Sigmoid colon (tissue), 7 donors: ENCODE results near the gene SYT13. TPM values are rescaled to one million over a fixed set of nuclear protein-coding genes. Genes with fewer than 3 reads are reported as not detected.

ENCODE experiments used
- DNase-seq: peaks from one replicate; pipeline ENCODE4 v3.0.0-alpha.2; 2019
- H3K27ac ChIP-seq, 4 donors: fragments of 200-600 bp; sonication (generic); one replicate each; pipeline ENCODE4 v1.5.1; 2016 to 2019; ENCODE audit warnings: mild to moderate bottlenecking in 1 of 4
- H3K27me3 ChIP-seq, 3 donors: fragments of 200-600 bp; sonication (generic); one replicate each; pipeline ENCODE4 v1.5.1; 2019; ENCODE audit warnings: mild to moderate bottlenecking in 1 of 3
- H3K36me3 ChIP-seq, 4 donors: fragments of 200-600 bp; sonication (generic); one replicate each; pipeline ENCODE4 v1.5.1; 2016 to 2019
- H3K4me1 ChIP-seq, 4 donors: fragments of 200-600 bp; sonication (generic); one replicate each; pipeline ENCODE4 v1.5.1; 2017 to 2019
- H3K4me3 ChIP-seq, 4 donors: fragments of 200-600 bp; sonication (generic); one replicate each; pipeline ENCODE4 v1.5.1; 2017 to 2019; ENCODE audit warnings: mild to moderate bottlenecking in 2 of 4, moderate library complexity in 1 of 4
- H3K9me3 ChIP-seq, 4 donors: fragments of 200-600 bp in 3 of 4; sonication (generic) in 3 of 4; one replicate each; pipeline versions ENCODE4 v1.5.1 to v1.6.1; 2013 to 2019
- CTCF ChIP-seq, 4 experiments: fragments of 450-650 bp in 3 of 4; fragments of 200-600 bp in 1 of 4; IDR thresholded peaks; one replicate each; pipeline ENCODE4 v1.5.1; 2016 to 2019; ENCODE audit warnings: antibody characterized with exemption in 4 of 4, mild to moderate bottlenecking in 3 of 4, moderate library complexity in 2 of 4
- EP300 ChIP-seq, 4 donors: sonication (generic); formaldehyde crosslinking; IDR thresholded peaks; one replicate each; pipeline ENCODE4 v1.6.1; 2017; ENCODE audit warnings: antibody characterized with exemption in 4 of 4
- POLR2A ChIP-seq, 2 donors: fragments of 450-650 bp; IDR thresholded peaks; one replicate each; pipeline ENCODE4 v1.6.1; 2016; ENCODE audit warnings: antibody characterized with exemption in 2 of 2, mild to moderate bottlenecking in 2 of 2, moderate library complexity in 2 of 2
- POLR2AphosphoS5 ChIP-seq, 4 donors: sonication (generic); formaldehyde crosslinking; IDR thresholded peaks; one replicate each; pipeline ENCODE4 v1.6.1; 2017; ENCODE audit warnings: antibody characterized with exemption in 4 of 4
- WGBS, 2 donors: extraction: QIAGEN DNeasy Blood & Tissue Kit; methylation state at CpG; one replicate each; pipeline ENCODE4 v1.1.7; 2013; 5-methylcytosine and 5-hydroxymethylcytosine counted together
- intact Hi-C: fragments of 100-400 bp; cut with DNase I; formaldehyde crosslinking; loops from one replicate; pipeline ENCODE4 v1.15.1; 2023
- polyA plus RNA-seq, 3 donors: library from polyadenylated mRNA; stranded (reverse); fragments of 200-250 nt; gene quantifications; one replicate each; pipeline ENCODE4 v1.2.3, GENCODE V29; 2013
- total RNA-seq, 4 donors: library from RNA; depleted of rRNA; stranded (reverse); fragments of >200 nt; gene quantifications; one replicate each; pipeline ENCODE4 v1.1.0, GENCODE V29; 2016
- donor health status: healthy with polysubstance abuse.
- donor health status: Bipolar disorder and iron deficiency.
- donor health status: healthy.

SYT13 gene
- total and polyA plus RNA-seq, 7 donors = 2.0 to 8.1 (median 3.9) TPM

GRCh38 chr11:45211732-45212131, 74.4 kb downstream of the SYT13 start:
- intact Hi-C loops = no loop called here
- no peaks in the 10 kb centered on the region for H3K9me3 ChIP-seq
- H3K4me3 ChIP-seq = no peak overlapping the region
- peaks cover 8 to 15% (median 12%) of the 10 kb centered on the region in 4 donors for H3K36me3 ChIP-seq
- H3K27ac ChIP-seq = peak overlapping the region in 3 of 4 donors; percentile 87 to 95 (median 88)
- DNase-seq = peak; percentile 28
- TF ChIP-seq POLR2A (IDR thresholded peaks at IDR 0.05) (no peak), POLR2AphosphoS5 (IDR thresholded peaks at IDR 0.05) (no peak), EP300 (IDR thresholded peaks at IDR 0.05) (no peak), CTCF (IDR thresholded peaks at IDR 0.05) (peak in 1 of 4 experiments; percentile 6)
- WGBS, 2 donors = 39 to 73% methylated on average over 9 of the region's 9 CpGs
- H3K27me3 ChIP-seq = no peaks in the 10 kb centered on the region
- H3K4me1 ChIP-seq = peaks cover 0 to 52% (median 43%) of the 10 kb centered on the region in 4 donors

GRCh38 chr11:45210846-45211245, 75.3 kb downstream of the SYT13 start:
- peaks cover 0 to 50% (median 43%) of the 10 kb centered on the region in 4 donors for H3K4me1 ChIP-seq
- TF ChIP-seq POLR2AphosphoS5 (IDR thresholded peaks at IDR 0.05) (no peak), EP300 (IDR thresholded peaks at IDR 0.05) (no peak), CTCF (IDR thresholded peaks at IDR 0.05) (no peak), POLR2A (IDR thresholded peaks at IDR 0.05) (no peak)
- H3K27ac ChIP-seq = peak overlapping the region; percentile 87 to 95 (median 88)
- H3K27me3 ChIP-seq = no peaks in the 10 kb centered on the region
- DNase-seq = peak; percentile 70
- peaks cover 8 to 16% (median 15%) of the 10 kb centered on the region in 4 donors for H3K36me3 ChIP-seq
- H3K9me3 ChIP-seq = no peaks in the 10 kb centered on the region
- H3K4me3 ChIP-seq = no peak overlapping the region
- intact Hi-C loops = no loop called here
- 91 to 95% methylated on average over 9 of the region's 9 CpGs for WGBS, 2 donors

GRCh38 chr11:45209891-45210699, 76.0 kb downstream of the SYT13 start:
- Histone ChIP-seq H3K4me3 (peak overlapping the region in 3 of 4 donors; percentile 7 to 29 (median 18)), H3K4me1 (peaks cover 0 to 47% (median 42%) of the 10 kb centered on the region in 4 donors), H3K27ac (peak overlapping the region; percentile 87 to 95 (median 88)), H3K27me3 (no peaks in the 10 kb centered on the region), H3K9me3 (no peaks in the 10 kb centered on the region), H3K36me3 (peaks cover 8 to 23% (median 18%) of the 10 kb centered on the region in 4 donors)
- WGBS, 2 donors = 41 to 73% methylated on average over 29 of the region's 29 CpGs
- peak in 3 of 4 donors; percentile 76 to 95 (median 84) for TF ChIP-seq EP300 (IDR thresholded peaks at IDR 0.05)
- TF ChIP-seq POLR2AphosphoS5 (IDR thresholded peaks at IDR 0.05) = peak; percentile 73 to 90 (median 86)
- TF ChIP-seq POLR2A (IDR thresholded peaks at IDR 0.05) = peak in 1 of 2 donors; percentile 44
- no peak for TF ChIP-seq CTCF (IDR thresholded peaks at IDR 0.05)
- intact Hi-C loops = loop anchor here (1.0 to 10.0 kb wide), 3 partner anchors 30 to 275 kb away; partner anchors contain the start of gene PRDM11
- DNase-seq = peak; percentile 98

GRCh38 chr11:45209000-45209879, 76.9 kb downstream of the SYT13 start:
- peaks cover 0 to 47% (median 42%) of the 10 kb centered on the region in 4 donors for H3K4me1 ChIP-seq
- peak overlapping the region; percentile 87 to 95 (median 88) for H3K27ac ChIP-seq
- H3K27me3 ChIP-seq = no peaks in the 10 kb centered on the region
- no peak for DNase-seq
- H3K9me3 ChIP-seq = no peaks in the 10 kb centered on the region
- TF ChIP-seq POLR2AphosphoS5 (IDR thresholded peaks at IDR 0.05) (no peak), EP300 (IDR thresholded peaks at IDR 0.05) (no peak), CTCF (IDR thresholded peaks at IDR 0.05) (no peak), POLR2A (IDR thresholded peaks at IDR 0.05) (no peak)
- intact Hi-C loops = loop anchor here (1.0 to 10.0 kb wide), 3 partner anchors 29 to 274 kb away; partner anchors contain the start of gene PRDM11
- H3K4me3 ChIP-seq = peak overlapping the region in 3 of 4 donors; percentile 7 to 29 (median 18)
- WGBS, 2 donors = 85 to 90% methylated on average over 35 of the region's 35 CpGs
- peaks cover 8 to 31% (median 21%) of the 10 kb centered on the region in 4 donors for H3K36me3 ChIP-seq
